Vein endothelial cell (primary cell): ENCODE data around the gene SOD3. TPM values are rescaled to one million over a fixed set of nuclear protein-coding genes. Genes with fewer than 3 reads are reported as not detected.

Experiments used
- small RNA-seq: library from RNA; depleted of rRNA; stranded (forward); fragments of <200 nt; gene quantifications from one replicate; pipeline ENCODE3, GENCODE V24; 2012
- total RNA-seq: library from RNA; depleted of rRNA; stranded (reverse); fragments of >200 nt; gene quantifications from 2 replicates; pipeline ENCODE4 v1.2.3, GENCODE V29; 2012

SOD3 gene, protein sequence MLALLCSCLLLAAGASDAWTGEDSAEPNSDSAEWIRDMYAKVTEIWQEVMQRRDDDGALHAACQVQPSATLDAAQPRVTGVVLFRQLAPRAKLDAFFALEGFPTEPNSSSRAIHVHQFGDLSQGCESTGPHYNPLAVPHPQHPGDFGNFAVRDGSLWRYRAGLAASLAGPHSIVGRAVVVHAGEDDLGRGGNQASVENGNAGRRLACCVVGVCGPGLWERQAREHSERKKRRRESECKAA
- total RNA-seq: not detected in 2 replicates

DNA sequence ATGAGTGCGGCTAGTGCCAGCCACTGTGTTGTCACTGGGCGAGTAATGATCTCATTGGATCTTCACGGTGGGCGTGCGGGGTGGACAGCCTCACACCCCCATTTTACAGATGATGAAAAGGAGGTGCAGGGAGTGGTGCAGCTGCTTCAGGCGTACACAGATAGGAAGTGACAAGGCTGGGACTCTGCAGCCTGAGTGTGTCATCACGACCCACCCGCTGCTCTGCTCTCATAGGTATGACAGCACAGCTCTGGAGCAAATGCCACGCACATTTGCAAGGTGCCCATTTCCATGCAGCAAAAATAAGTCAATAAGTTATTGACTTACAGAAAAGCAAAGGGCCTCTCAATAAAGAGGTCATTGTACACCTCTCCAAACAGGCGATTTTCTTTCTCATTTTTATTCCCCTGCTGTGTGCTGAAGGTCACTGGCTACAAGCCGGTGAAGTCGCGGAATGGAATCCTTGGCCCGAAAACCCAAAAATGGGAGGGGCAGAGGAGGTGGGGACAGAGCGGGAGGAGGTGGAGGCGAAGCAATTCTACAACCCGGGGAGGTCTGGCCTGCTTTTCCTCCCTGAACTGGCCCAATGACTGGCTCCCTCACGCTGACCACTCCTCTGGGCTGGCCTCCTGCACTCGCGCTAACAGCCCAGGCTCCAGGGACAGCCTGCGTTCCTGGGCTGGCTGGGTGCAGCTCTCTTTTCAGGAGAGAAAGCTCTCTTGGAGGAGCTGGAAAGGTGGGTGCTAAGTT lies at the start of gene SOD3:
TSS of gene SOD3 (plus strand) at position 658 of the 750 bp plus-strand sequence. CDS start 3,949 bp downstream, outside the sequence.

Small RNA genes within 50 kb of the gene (small RNA-seq; reads per million reads assigned to genes)
- not detected for gene AC006390.1

Other genes with a start within 250 kb of the SOD3 start
- gene DHX15, start 211.0 kb upstream of the SOD3 start, total RNA-seq: 136 and 185 TPM in 2 replicates
- gene CCDC149, start 117.5 kb downstream of the SOD3 start, total RNA-seq: 12.1 and 13.4 TPM in 2 replicates
- not detected in 2 replicates for gene LGI2, start 235.4 kb downstream of the SOD3 start, total RNA-seq